ENCODE results near the gene ATP1B2.

DNA sequence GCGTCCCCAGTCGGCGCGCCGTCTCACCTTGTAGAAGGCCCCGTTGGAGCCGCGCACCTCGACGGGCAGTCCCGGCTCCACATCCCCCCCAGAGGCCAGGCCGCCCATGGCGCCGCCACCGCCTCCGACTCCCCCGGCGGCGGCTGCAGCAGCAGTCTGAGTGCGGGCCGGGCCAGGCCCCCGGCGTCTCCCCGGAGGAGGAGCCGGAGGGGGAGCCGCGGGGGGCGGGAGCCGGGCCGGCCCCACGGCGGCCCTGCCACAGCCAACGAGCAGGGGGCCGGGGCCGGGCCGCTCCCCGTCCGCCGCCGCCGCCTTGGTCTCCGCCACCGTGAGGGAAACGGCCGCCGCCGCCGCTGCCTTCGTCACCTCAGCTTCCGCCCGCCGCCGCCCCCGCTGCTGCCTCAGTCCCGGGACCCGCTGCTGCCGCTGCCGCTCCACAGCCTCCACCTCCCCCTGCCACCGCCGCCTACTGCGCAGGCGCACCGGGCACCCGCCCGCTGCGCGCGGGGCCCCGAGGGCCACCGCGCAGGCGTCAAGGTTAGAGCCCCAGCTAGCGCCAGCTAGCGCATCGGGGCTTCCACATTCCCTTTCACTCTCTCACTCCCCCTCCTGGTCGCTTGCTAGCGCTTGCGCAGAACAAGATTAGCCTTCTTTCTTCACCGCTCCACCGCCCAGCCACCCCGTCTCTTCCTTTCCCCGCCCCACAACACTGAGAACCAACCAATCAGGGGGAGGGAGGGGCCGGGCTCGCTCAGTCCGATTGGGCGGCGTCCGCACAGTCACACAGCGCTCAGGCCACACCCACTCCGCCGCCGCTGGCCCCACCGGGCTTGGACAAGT, 36.1 kb upstream of the ATP1B2 start, which contains the start of gene FXR2:
- TF ChIP-seq PPARA (CRISPR knock-in tag; IDR thresholded peaks at IDR 0.05; ENCODE audit: borderline replicate concordance) (no peak), ZNF8 (CRISPR knock-in tag; IDR thresholded peaks at IDR 0.05) (no peak), TCF4 (CRISPR knock-in tag; IDR thresholded peaks at IDR 0.05; ENCODE audit: borderline replicate concordance) (no peak), PATZ1 (CRISPR knock-in tag; IDR thresholded peaks at IDR 0.05; ENCODE audit: borderline replicate concordance) (0 out of 2 replicates have a peak, but pooled peaks have one; percentile 29), RARB (CRISPR knock-in tag; IDR thresholded peaks at IDR 0.05) (no peak), ZC3H10 (CRISPR knock-in tag; IDR thresholded peaks at IDR 0.05) (no peak), ZFP3 (CRISPR knock-in tag; IDR thresholded peaks at IDR 0.05) (no peak), BACH2 (CRISPR knock-in tag; IDR thresholded peaks at IDR 0.05; ENCODE audit: borderline replicate concordance) (no peak)
- TF ChIP-seq, protein P1, sequence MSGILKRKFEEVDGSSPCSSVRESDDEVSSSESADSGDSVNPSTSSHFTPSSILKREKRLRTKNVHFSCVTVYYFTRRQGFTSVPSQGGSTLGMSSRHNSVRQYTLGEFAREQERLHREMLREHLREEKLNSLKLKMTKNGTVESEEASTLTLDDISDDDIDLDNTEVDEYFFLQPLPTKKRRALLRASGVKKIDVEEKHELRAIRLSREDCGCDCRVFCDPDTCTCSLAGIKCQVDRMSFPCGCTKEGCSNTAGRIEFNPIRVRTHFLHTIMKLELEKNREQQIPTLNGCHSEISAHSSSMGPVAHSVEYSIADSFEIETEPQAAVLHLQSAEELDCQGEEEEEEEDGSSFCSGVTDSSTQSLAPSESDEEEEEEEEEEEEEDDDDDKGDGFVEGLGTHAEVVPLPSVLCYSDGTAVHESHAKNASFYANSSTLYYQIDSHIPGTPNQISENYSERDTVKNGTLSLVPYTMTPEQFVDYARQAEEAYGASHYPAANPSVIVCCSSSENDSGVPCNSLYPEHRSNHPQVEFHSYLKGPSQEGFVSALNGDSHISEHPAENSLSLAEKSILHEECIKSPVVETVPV (CRISPR knock-in tag; IDR thresholded peaks at IDR 0.05): no peak

Data from SK-N-SH treated with all-trans-retinoic acid at 6 μM for 48 hours (cell line).